ENCODE results near the gene DCUN1D2. TPM values are rescaled to one million over a fixed set of nuclear protein-coding genes. Genes with fewer than 3 reads are reported as not detected.

Gene DCUN1D2
- total and polyA plus RNA-seq, 10 of the 15 experiments (the other 5 are each of a cell fraction or from before 2014, with no cell fraction given): 2.5 to 23.6 (median 9.3) TPM

DNA sequence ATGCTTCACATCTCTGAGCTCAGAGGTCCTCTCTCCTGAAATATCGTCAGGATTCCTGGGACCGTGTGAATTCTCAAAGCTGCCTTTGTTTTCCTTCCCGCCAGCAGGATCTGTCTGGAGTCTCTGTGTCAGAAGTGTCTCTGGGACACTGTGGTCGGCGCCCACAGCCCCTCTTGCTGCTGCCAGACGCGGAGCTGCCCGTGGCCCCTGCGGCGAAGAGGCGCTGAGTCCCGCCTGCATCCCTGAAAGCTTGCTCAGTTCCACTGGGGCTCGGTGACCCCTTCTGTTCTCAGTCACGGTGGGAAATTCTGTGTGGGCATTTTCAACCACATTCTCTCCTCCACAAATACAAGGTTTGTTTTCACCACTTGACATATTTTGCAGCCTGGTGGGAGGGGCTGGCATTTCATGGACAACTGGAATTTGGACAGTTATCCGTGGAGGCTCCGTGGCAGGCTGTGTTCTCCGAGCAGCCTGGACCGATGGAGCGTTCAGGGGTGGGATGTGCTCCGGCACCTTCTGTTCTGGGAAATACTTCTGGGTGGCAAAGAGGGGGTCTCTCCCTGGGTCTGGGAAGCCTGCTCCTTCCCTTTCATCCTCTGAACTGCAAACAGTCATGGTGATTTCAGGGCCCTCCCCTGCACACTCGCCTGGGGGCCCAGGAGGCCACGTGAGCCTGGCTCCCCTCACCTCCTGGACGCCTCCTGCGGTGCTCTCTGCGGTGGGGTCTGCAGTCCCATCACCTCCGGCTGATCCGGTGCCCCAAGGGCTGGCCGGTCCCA lies 84.0 kb downstream of the DCUN1D2 start (continued):
- TF ChIP-seq, protein P1, sequence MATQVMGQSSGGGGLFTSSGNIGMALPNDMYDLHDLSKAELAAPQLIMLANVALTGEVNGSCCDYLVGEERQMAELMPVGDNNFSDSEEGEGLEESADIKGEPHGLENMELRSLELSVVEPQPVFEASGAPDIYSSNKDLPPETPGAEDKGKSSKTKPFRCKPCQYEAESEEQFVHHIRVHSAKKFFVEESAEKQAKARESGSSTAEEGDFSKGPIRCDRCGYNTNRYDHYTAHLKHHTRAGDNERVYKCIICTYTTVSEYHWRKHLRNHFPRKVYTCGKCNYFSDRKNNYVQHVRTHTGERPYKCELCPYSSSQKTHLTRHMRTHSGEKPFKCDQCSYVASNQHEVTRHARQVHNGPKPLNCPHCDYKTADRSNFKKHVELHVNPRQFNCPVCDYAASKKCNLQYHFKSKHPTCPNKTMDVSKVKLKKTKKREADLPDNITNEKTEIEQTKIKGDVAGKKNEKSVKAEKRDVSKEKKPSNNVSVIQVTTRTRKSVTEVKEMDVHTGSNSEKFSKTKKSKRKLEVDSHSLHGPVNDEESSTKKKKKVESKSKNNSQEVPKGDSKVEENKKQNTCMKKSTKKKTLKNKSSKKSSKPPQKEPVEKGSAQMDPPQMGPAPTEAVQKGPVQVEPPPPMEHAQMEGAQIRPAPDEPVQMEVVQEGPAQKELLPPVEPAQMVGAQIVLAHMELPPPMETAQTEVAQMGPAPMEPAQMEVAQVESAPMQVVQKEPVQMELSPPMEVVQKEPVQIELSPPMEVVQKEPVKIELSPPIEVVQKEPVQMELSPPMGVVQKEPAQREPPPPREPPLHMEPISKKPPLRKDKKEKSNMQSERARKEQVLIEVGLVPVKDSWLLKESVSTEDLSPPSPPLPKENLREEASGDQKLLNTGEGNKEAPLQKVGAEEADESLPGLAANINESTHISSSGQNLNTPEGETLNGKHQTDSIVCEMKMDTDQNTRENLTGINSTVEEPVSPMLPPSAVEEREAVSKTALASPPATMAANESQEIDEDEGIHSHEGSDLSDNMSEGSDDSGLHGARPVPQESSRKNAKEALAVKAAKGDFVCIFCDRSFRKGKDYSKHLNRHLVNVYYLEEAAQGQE (IDR thresholded peaks at IDR 0.05; ENCODE audit: low read depth, low read length): no peak

Small RNAs within 50 kb of the gene (small RNA-seq; reads per million reads assigned to genes)
- gene RNU1-16P: not detected

Other genes with a start within 250 kb of the DCUN1D2 start
- gene LAMP1, start 193.5 kb downstream of the DCUN1D2 start, total RNA-seq (2014; rRNA removed): 44.8 and 54.2 TPM in 2 replicates
- 25.4 and 29.6 TPM in 2 replicates for gene LAMP1, start 193.5 kb downstream of the DCUN1D2 start, total RNA-seq (2014; rRNA removed; fragmentation: Illumina TruSeq; extraction: Trizol)
- 83.0 and 83.2 TPM in 2 replicates for gene LAMP1, start 193.5 kb downstream of the DCUN1D2 start, total RNA-seq (2021)
- gene LAMP1, start 193.5 kb downstream of the DCUN1D2 start, polyA plus RNA-seq (2011; rRNA removed): 25.2 and 50.2 TPM in 2 replicates
- 20.1 and 35.9 TPM in 2 replicates for gene LAMP1, start 193.5 kb downstream of the DCUN1D2 start, polyA plus RNA-seq (2014; fragmentation: Illumina TruSeq; extraction: Trizol)
- 1 to 10 TPM; 2.5 to 8.4 TPM for gene LAMP1, start 193.5 kb downstream of the DCUN1D2 start, polyA plus RNA-seq (2014; fragmentation: Nextera tagmentation; extraction: Ambion mirVana)
- 44.4 and 52.8 TPM in 2 replicates for gene LAMP1, start 193.5 kb downstream of the DCUN1D2 start, polyA plus RNA-seq (2014; rRNA removed)
- 10 to 100 TPM in 1 of 2 experiments, 1 to 10 TPM in 1; 2.7 to 26.5 TPM for gene LAMP1, start 193.5 kb downstream of the DCUN1D2 start, polyA plus RNA-seq (2016; fragmentation: Nextera tagmentation; extraction: Ambion mirVana)
- not detected in 2 replicates for gene GRTP1, start 126.6 kb downstream of the DCUN1D2 start, total RNA-seq (2014; rRNA removed)
- not detected in 2 replicates for gene GRTP1, start 126.6 kb downstream of the DCUN1D2 start, total RNA-seq (2014; rRNA removed; fragmentation: Illumina TruSeq; extraction: Trizol)
- gene GRTP1, start 126.6 kb downstream of the DCUN1D2 start, total RNA-seq (2021): 0.18 TPM in 1 of 2 replicates, not detected in the other
- gene GRTP1, start 126.6 kb downstream of the DCUN1D2 start, polyA plus RNA-seq (2011; rRNA removed): not detected in 2 replicates
- not detected in 2 replicates for gene GRTP1, start 126.6 kb downstream of the DCUN1D2 start, polyA plus RNA-seq (2014; fragmentation: Illumina TruSeq; extraction: Trizol)
- not detected for gene GRTP1, start 126.6 kb downstream of the DCUN1D2 start, polyA plus RNA-seq (2014; fragmentation: Nextera tagmentation; extraction: Ambion mirVana)
- gene GRTP1, start 126.6 kb downstream of the DCUN1D2 start, polyA plus RNA-seq (2014; rRNA removed): not detected in 2 replicates
- under 1 TPM; 0.12 to 0.16 TPM for gene GRTP1, start 126.6 kb downstream of the DCUN1D2 start, polyA plus RNA-seq (2016; fragmentation: Nextera tagmentation; extraction: Ambion mirVana)
- gene ADPRHL1, start 37.2 kb downstream of the DCUN1D2 start, total RNA-seq (2014; rRNA removed): 1.1 and 1.9 TPM in 2 replicates
- 0.94 and 1.0 TPM in 2 replicates for gene ADPRHL1, start 37.2 kb downstream of the DCUN1D2 start, total RNA-seq (2014; rRNA removed; fragmentation: Illumina TruSeq; extraction: Trizol)
- 1.2 and 1.6 TPM in 2 replicates for gene ADPRHL1, start 37.2 kb downstream of the DCUN1D2 start, total RNA-seq (2021)
- 0.04 and 0.05 TPM in 2 replicates for gene ADPRHL1, start 37.2 kb downstream of the DCUN1D2 start, polyA plus RNA-seq (2011; rRNA removed)
- 0.90 and 1.1 TPM in 2 replicates for gene ADPRHL1, start 37.2 kb downstream of the DCUN1D2 start, polyA plus RNA-seq (2014; fragmentation: Illumina TruSeq; extraction: Trizol)
- under 1 TPM; 0.10 to 0.13 TPM for gene ADPRHL1, start 37.2 kb downstream of the DCUN1D2 start, polyA plus RNA-seq (2014; fragmentation: Nextera tagmentation; extraction: Ambion mirVana)
- 0.63 and 1.4 TPM in 2 replicates for gene ADPRHL1, start 37.2 kb downstream of the DCUN1D2 start, polyA plus RNA-seq (2014; rRNA removed)
- gene ADPRHL1, start 37.2 kb downstream of the DCUN1D2 start, polyA plus RNA-seq (2016; fragmentation: Nextera tagmentation; extraction: Ambion mirVana): 1 to 10 TPM in 1 of 2 experiments, under 1 TPM in 1; 0.80 to 1.1 TPM
- gene TFDP1, start 94.0 kb upstream of the DCUN1D2 start, total RNA-seq (2014; rRNA removed): 97.9 and 115 TPM in 2 replicates
- 95.4 and 98.3 TPM in 2 replicates for gene TFDP1, start 94.0 kb upstream of the DCUN1D2 start, total RNA-seq (2014; rRNA removed; fragmentation: Illumina TruSeq; extraction: Trizol)
- gene TFDP1, start 94.0 kb upstream of the DCUN1D2 start, total RNA-seq (2021): 182 and 186 TPM in 2 replicates
- gene TFDP1, start 94.0 kb upstream of the DCUN1D2 start, polyA plus RNA-seq (2011; rRNA removed): 139 and 163 TPM in 2 replicates
- 182 and 225 TPM in 2 replicates for gene TFDP1, start 94.0 kb upstream of the DCUN1D2 start, polyA plus RNA-seq (2014; fragmentation: Illumina TruSeq; extraction: Trizol)
- 10 to 100 TPM; 64.0 to 95.8 TPM for gene TFDP1, start 94.0 kb upstream of the DCUN1D2 start, polyA plus RNA-seq (2014; fragmentation: Nextera tagmentation; extraction: Ambion mirVana)
- gene TFDP1, start 94.0 kb upstream of the DCUN1D2 start, polyA plus RNA-seq (2014; rRNA removed): 163 and 164 TPM in 2 replicates
- 100 to 1,000 TPM in 1 of 2 experiments, 10 to 100 TPM in 1; 37.7 to 254 TPM for gene TFDP1, start 94.0 kb upstream of the DCUN1D2 start, polyA plus RNA-seq (2016; fragmentation: Nextera tagmentation; extraction: Ambion mirVana)
- gene ATP4B, start 167.5 kb upstream of the DCUN1D2 start, total RNA-seq (2014; rRNA removed): 0.16 TPM in 1 of 2 replicates, not detected in the other
- gene ATP4B, start 167.5 kb upstream of the DCUN1D2 start, total RNA-seq (2014; rRNA removed; fragmentation: Illumina TruSeq; extraction: Trizol): 0.18 TPM in 1 of 2 replicates, not detected in the other
- 0.19 TPM in 1 of 2 replicates, not detected in the other for gene ATP4B, start 167.5 kb upstream of the DCUN1D2 start, total RNA-seq (2021)
- gene ATP4B, start 167.5 kb upstream of the DCUN1D2 start, polyA plus RNA-seq (2011; rRNA removed): not detected in 2 replicates
- gene ATP4B, start 167.5 kb upstream of the DCUN1D2 start, polyA plus RNA-seq (2014; fragmentation: Illumina TruSeq; extraction: Trizol): 0.09 TPM in 1 of 2 replicates, not detected in the other
- under 1 TPM; 0.05 to 0.32 TPM for gene ATP4B, start 167.5 kb upstream of the DCUN1D2 start, polyA plus RNA-seq (2014; fragmentation: Nextera tagmentation; extraction: Ambion mirVana)
- gene ATP4B, start 167.5 kb upstream of the DCUN1D2 start, polyA plus RNA-seq (2014; rRNA removed): 0.16 and 0.33 TPM in 2 replicates
- under 1 TPM; 0.11 to 0.29 TPM for gene ATP4B, start 167.5 kb upstream of the DCUN1D2 start, polyA plus RNA-seq (2016; fragmentation: Nextera tagmentation; extraction: Ambion mirVana)
- gene GRK1, start 176.5 kb upstream of the DCUN1D2 start, total RNA-seq (2014; rRNA removed): under 0.01 TPM in 1 of 2 replicates, not detected in the other
- gene GRK1, start 176.5 kb upstream of the DCUN1D2 start, total RNA-seq (2014; rRNA removed; fragmentation: Illumina TruSeq; extraction: Trizol): not detected in 2 replicates
- not detected in 2 replicates for gene GRK1, start 176.5 kb upstream of the DCUN1D2 start, total RNA-seq (2021)
- gene GRK1, start 176.5 kb upstream of the DCUN1D2 start, polyA plus RNA-seq (2011; rRNA removed): not detected in 2 replicates
- not detected in 2 replicates for gene GRK1, start 176.5 kb upstream of the DCUN1D2 start, polyA plus RNA-seq (2014; fragmentation: Illumina TruSeq; extraction: Trizol)
- gene GRK1, start 176.5 kb upstream of the DCUN1D2 start, polyA plus RNA-seq (2014; fragmentation: Nextera tagmentation; extraction: Ambion mirVana): not detected
- gene GRK1, start 176.5 kb upstream of the DCUN1D2 start, polyA plus RNA-seq (2014; rRNA removed): 0.04 TPM in 1 of 2 replicates, not detected in the other
- gene GRK1, start 176.5 kb upstream of the DCUN1D2 start, polyA plus RNA-seq (2016; fragmentation: Nextera tagmentation; extraction: Ambion mirVana): not detected